GM19372 (cell line): ENCODE measurements around the gene MRFAP1.
"Not testable (repeated sequence)": the region's sequence is repeated elsewhere in the genome, so short reads cannot be mapped to it uniquely, and the experiment has no call there.

ENCODE experiments used
- ATAC-seq: cut with Tn5 transposase; IDR thresholded peaks from one replicate; pipeline ENCODE4 v1.9.1; 2021; ENCODE audit warnings: mild to moderate bottlenecking, low read depth, moderate library complexity; ENCODE audit not compliant: unreplicated experiment

Gene MRFAP1

DNA sequence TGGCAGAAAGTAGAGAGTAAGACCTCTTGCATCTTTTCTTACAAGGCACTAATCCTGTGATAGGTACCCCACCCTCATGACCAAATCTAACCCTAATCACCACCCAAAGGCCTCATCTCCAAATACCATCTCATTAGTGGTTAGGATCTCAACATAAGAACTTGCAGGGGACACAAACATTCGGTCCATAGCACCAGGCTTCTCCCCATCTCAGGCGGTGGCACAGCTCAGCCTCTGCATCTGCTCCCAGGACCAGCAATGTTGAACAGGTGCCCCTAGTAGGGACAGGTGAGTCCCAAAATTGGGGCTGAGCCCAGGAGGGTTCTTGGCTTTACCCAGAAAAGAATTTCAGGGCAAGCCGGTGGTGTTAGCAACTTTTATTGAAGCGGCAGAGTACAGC lies 8.4 kb upstream of the MRFAP1 start:
- ATAC-seq = no peak

- no peak for ATAC-seq
Observed at GRCh38 chr4:6633091-6633906, 7.2 kb upstream of the MRFAP1 start.

DNA sequence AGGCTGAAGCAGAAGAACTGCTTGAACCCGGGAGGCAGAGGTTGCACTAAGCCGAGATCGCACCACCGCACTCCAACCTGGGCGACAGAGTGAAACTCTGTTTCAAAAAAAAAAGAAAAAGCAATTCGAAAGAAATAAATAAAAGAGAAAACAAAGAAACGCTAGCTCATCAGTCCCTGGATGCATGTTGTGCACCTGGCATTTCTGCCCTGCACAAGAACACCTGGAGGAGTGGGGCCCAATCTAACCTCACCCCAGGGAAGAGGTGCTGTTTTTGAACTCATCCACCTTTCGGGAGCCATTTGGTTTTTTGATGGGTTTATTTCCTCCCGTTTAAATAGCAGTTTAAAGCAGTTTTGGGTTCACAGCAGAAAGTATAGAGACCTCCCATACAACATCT lies 5.7 kb upstream of the MRFAP1 start:
- no peak for ATAC-seq

DNA sequence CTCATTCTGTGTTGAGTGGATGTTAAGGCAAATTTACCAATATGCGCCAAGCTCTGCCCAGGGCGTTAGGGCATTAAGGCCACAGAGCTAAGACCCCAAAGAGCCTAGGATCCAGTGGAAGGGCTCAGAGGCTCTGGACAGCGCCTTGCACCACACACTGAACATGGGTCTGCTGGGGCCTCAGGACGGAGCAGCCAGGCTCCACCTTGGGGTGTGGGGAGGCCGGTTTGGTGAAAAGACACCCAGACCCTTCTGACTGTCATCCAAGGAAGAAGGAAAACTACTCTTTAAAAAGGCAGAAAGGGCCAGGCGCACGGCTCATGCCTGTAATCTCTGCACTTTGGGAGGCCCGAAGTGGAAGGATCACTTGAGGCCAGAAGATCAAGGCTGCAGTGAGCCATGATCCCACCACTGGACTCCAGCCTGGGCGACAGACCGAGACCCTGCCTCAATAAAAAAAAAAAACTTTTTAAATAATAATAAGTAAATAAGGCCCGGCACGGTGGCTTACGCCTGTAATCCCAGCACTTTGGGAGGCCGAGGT lies 1.3 kb upstream of the MRFAP1 start:
- no peak for ATAC-seq

DNA sequence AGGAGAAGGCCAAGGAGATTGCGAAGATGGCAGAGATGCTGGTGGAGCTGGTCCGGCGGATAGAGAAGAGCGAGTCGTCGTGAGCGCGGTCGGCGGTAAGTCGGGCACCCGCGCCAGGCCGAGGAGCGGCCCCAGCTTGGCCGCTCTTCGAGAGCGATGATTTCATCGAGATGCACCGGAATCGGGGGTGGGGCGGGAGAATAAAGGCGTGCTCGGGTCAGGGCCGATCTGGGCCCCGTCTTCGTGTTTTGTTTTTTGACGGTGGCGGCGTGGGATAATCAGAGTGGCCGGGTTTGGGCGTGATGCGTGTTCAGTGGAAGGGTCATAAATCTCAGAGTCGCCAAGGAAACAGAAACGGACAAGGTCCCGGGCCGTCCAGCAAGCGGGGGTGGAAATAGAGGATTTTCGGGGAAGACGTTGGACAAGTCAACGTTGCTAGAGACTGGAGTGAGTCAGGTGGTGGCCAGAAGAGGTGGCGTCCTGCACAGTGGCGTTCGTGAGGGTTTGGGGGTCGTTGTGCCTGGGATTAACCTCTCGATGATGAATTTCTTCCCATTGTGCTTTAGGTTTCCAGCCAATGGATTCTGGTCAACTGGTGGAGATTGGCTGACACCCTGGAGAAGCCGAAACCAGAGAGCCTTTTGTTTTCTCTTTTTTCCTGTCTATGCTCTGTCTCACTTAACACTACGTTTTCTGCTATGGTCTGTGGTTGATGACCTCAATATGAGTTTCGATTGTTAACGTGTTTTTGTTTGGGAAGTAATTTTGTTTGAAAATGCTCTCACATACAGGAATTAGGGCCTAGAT lies 882 bp downstream of the MRFAP1 start:
- peak; percentile 31 for ATAC-seq

DNA sequence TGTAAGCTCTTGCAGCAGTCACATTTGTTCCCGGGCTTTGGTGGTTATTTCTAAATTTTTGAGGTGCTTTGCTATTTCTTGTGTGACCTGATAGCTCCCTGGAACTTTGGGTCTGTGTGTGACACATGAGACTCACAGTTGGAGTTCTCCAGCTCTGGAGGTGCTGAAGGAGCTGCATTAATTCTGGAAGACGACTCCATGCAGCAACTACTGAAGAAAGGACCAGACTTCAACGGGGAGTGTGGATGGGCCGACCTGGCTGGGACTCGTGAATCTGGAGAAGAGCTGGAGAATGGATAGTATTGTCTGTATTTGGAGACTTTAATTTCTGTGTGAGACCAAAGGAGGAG lies 1.5 kb downstream of the MRFAP1 start:
- no peak for ATAC-seq

DNA sequence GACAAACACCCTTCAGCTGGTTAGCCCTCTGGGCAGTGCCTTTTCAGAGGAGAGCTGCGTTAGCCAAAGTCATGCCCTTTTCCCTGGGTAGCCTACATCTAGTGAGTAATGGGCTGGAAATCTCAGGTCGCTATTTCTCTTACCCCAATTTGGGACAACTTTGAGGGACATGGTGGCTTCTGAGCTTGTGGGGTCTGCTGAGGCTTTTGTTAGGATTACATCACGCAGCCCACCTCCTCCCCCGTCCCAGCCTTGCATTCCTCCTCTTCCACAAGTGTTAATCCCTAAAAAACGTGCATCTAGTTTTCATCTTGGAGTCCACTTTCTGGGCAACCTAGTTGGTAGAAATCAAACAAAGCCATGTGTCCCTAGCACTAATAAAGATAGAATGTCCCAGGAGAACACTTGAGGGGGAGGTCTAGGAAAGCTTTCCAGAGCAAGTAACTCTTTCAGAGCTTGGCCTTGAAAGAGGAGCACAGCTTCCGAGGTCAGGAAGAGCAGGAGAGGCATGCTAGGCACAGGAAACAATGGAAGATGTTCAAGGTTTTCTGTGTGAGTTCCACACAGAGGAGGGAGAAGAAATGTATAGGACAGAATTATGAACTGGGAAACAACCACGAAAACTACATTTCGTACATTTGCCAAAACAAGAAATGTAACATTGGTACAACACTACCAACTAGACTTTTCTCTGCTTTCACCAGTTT lies 2.8 kb downstream of the MRFAP1 start:
- no peak for ATAC-seq

- ATAC-seq = no peak
Observed at GRCh38 chr4:6644792-6645530, 4.5 kb downstream of the MRFAP1 start.

DNA sequence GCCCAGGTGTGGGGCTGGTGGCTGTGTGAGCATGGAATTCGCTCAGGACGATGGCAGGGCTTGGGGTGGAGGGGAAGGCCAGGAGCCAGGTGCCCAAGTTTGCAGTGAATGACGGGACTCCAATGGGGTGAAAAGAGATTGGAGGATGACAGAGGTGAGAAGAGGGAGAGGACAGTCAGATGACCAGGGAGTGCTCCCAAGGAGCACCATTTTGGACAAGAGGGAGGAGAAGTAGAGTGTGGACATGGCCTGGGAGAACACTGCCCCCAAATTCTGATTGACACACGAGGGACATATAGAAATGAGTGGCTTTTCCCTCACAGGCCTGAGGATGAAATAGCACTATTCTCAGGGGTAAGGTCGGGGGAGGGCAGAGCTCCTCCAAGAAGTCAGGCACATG lies 6.7 kb downstream of the MRFAP1 start:
- ATAC-seq = no peak

- no peak for ATAC-seq
Observed at GRCh38 chr4:6647582-6648230, 7.2 kb downstream of the MRFAP1 start.

DNA sequence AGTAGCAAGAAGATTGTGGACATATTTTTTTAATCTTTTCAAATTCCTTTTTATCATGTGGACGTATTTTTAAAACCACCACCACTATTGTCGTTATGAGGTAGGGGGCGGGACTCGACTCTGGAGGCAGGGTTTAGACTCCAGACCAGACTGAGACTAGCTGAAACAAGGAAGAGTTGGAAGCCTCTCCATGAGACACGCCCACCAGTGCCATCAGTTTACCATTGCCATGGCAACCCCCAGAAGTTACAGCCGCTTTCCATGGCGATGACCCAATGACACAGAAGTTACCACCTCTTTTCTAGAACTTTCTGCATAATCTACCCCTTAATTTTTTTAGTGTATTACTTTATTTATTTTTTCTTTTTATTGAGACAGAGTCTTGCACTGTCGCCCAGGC lies 8.7 kb downstream of the MRFAP1 start:
- ATAC-seq = no peak

DNA sequence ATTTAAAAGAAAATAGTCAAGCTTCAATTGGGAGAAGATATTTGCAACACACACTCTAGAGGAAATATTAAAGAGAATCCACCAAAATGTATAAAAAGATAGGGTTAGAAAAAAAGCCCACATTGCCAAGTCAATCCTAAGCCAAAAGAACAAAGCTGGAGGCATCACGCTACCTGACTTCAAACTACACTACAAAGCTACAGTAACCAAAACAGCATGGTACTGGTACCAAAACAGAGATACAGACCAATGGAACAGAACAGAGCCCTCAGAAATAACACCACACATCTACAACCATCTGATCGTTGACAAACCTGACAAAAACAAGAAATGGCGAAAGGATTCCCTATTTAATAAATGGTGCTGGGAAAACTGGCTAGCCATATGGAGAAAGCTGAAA lies 13.7 kb downstream of the MRFAP1 start:
- not testable (repeated sequence) for ATAC-seq

DNA sequence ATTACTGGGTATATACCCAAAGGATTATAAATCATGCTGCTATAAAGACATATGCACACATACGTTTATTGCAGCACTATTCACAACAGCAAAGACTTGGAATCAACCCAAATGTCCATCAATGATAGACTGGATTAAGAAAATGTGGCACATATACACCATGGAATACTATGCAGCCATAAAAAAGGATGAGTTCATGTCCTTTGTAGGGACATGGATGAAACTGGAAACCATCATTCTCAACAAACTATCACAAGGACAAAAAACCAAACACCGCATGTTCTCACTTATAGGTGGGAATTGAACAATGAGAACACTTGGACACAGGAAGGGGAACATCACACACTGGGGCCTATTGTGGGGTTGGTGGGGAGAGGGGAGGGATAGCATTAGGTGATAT lies 14.8 kb downstream of the MRFAP1 start:
- not testable (repeated sequence) for ATAC-seq

- no peak for ATAC-seq
Observed at GRCh38 chr4:6655924-6656323, 15.4 kb downstream of the MRFAP1 start.

- ATAC-seq = no peak
Observed at GRCh38 chr4:6657242-6658208, 17.0 kb downstream of the MRFAP1 start.

DNA sequence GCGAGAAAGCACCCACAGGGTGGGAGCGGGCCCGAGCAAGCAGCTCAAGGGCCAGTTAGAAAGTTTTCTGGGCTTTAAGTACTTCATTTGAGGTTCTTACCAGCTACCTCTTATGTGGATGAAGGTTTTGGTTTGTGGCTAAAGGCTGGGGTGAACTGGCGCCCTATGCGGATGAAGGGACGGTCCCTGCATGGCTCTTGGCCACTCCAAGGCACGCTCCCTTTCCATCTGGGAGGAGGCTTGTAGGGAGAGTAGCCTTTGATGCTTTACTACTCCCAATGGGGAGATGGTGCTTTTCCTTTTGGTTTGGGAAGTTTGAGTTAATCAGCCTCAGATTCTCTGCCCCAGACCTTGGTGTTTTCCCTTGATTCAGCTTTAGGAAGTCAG lies 17.7 kb downstream of the MRFAP1 start:
- ATAC-seq = no peak

GRCh38 chr4:6658597-6659075 lies 18.2 kb downstream of the MRFAP1 start:
- ATAC-seq = no peak

- ATAC-seq = no peak
Observed at GRCh38 chr4:6659897-6660296, 19.4 kb downstream of the MRFAP1 start.

GRCh38 chr4:6660430-6660829 lies 19.9 kb downstream of the MRFAP1 start:
- no peak for ATAC-seq
